PC-3 (cell line): Measurements from ENCODE around the gene SHROOM3. TPM values are rescaled to one million over a fixed set of nuclear protein-coding genes. Genes with fewer than 3 reads are reported as not detected.

Experiments
- ATAC-seq: fragments of 200-7000 bp; cut with Tn5 transposase; 2 replicates; pipeline ENCODE4 v1.9.1; 2020; ENCODE audit warnings: mild to moderate bottlenecking, moderate library complexity
- BruUV-seq: library from RNA; stranded (reverse); fragments of 400-500 nt; replicated peaks from 2 replicates; lab custom pipeline; 2021; lab: Mats Ljungman, UMichigan
- CTCF ChIA-PET: fragments of 300-600 bp; sonication (Branson Sonifier 250); formaldehyde crosslinking; loops from one replicate; lab custom pipeline; 2022; ENCODE audit warnings: antibody characterized with exemption; lab: Charles Lee
- POLR2A ChIA-PET: fragments of 300-600 bp; sonication (Branson Sonifier 250); formaldehyde crosslinking; loops from one replicate; lab custom pipeline; 2022; ENCODE audit warnings: antibody characterized with exemption; ENCODE audit not compliant: unreplicated experiment; lab: Charles Lee
- DNase-seq: peaks from one replicate; pipeline ENCODE4 v3.0.0-alpha.2; 2015
- H2AFZ ChIP-seq: fragments of 300-600 bp; sonication (generic); 2 replicates; pipeline ENCODE4 v1.6.0; 2016; ENCODE audit warnings: antibody characterized with exemption, low read length
- H3F3A ChIP-seq: fragments of 300-600 bp; sonication (generic); one replicate; pipeline ENCODE4 v1.6.0; 2017; ENCODE audit warnings: antibody characterized with exemption, low read length, control low read depth, mild to moderate bottlenecking; ENCODE audit not compliant: unreplicated experiment
- H3K27ac ChIP-seq: fragments of 300-600 bp; sonication (generic); 2 replicates; pipeline ENCODE4 v1.5.1; 2016; ENCODE audit warnings: mild to moderate bottlenecking, low read length
- H3K27me3 ChIP-seq: fragments of 300-600 bp; sonication (generic); 2 replicates; pipeline ENCODE4 v1.6.1; 2016; ENCODE audit warnings: low read length, mixed read lengths
- H3K36me3 ChIP-seq: fragments of 300-600 bp; sonication (generic); 2 replicates; pipeline ENCODE4 v1.6.1; 2016; ENCODE audit warnings: low read depth, mixed run types, low read length, mixed read lengths
- H3K4me1 ChIP-seq: fragments of 300-600 bp; sonication (generic); 2 replicates; pipeline ENCODE4 v1.5.1; 2016; ENCODE audit warnings: low read length; ENCODE audit not compliant: insufficient read depth
- H3K4me2 ChIP-seq: fragments of 300-600 bp; sonication (generic); 2 replicates; pipeline ENCODE4 v1.6.0; 2016; ENCODE audit warnings: low read length
- H3K4me3 ChIP-seq: fragments of 300-600 bp; sonication (generic); 2 replicates; pipeline ENCODE4 v1.5.1; 2016; ENCODE audit warnings: mild to moderate bottlenecking, low read length, mixed read lengths
- H3K79me2 ChIP-seq: fragments of 300-600 bp; sonication (generic); 2 replicates; pipeline ENCODE4 v1.6.1; 2017; ENCODE audit warnings: low read length, mixed read lengths
- H3K9ac ChIP-seq: fragments of 300-600 bp; sonication (generic); 2 replicates; pipeline ENCODE4 v1.6.0; 2016; ENCODE audit warnings: mild to moderate bottlenecking, low read length
- H3K9me2 ChIP-seq: fragments of 300-600 bp; sonication (generic); replicated peaks from 2 replicates; pipeline ENCODE4 v1.6.1; 2016; ENCODE audit warnings: mixed run types, low read length, mixed read lengths
- H3K9me3 ChIP-seq: fragments of 300-600 bp; sonication (generic); 2 replicates; pipeline ENCODE4 v1.6.1; 2016; ENCODE audit warnings: low read length, mixed read lengths
- H4K20me1 ChIP-seq: fragments of 300-600 bp; sonication (generic); 2 replicates; pipeline ENCODE4 v1.6.1; 2016; ENCODE audit warnings: low read length, mixed read lengths
- EZH2 ChIP-seq: fragments of 300-600 bp; sonication (generic); IDR thresholded peaks from one replicate; pipeline ENCODE4 v1.6.1; 2017; ENCODE audit warnings: antibody characterized with exemption, mild to moderate bottlenecking, low read length; ENCODE audit not compliant: unreplicated experiment
- EZH2phosphoT487 ChIP-seq: fragments of 300-600 bp; sonication (generic); IDR thresholded peaks from 2 replicates; pipeline ENCODE4 v1.6.1; 2018; ENCODE audit warnings: mild to moderate bottlenecking, antibody characterized with exemption, low read length, borderline replicate concordance
- intact Hi-C: fragments of 100-400 bp; cut with micrococcal nuclease; formaldehyde crosslinking; loops from 2 replicates; pipeline ENCODE4 v1.9.0; 2023
- total RNA-seq: library from RNA; depleted of rRNA; stranded (reverse); fragments of >200 nt; gene quantifications from 2 replicates; pipeline ENCODE4 v1.2.3, GENCODE V29; 2014
- TF ChIP-seq, protein P1 (sequence below): fragments of 300-600 bp; sonication (generic); conservative IDR thresholded peaks from 2 replicates; pipeline ENCODE4 v1.5.1; 2017; ENCODE audit warnings: antibody characterized with exemption, low read depth, mild to moderate bottlenecking, low read length

SHROOM3 gene
- total RNA-seq, 1 experiment from 2014 or later: 27.8 TPM

DNA sequence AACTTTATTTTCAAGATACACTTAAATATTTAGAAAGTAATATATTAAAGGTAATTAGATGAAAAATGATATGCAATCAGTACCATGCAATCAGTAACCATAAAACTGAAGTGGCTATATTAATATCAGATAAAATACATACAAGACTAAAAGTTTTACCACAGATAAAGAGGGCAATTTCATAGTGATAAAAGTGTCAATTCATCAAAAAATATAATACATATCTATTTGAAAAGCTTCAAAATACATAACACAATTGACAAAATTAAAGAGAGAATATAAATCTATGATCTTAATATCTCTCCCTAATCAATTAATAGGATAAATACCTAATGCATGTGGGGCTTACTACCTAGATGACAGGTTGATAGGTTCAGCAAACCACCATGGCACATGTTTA, 357.4 kb downstream of the SHROOM3 start:
- Histone ChIP-seq H3K4me2 (no peak overlapping the region), H3F3A (no peaks in the 10 kb centered on the region), H3K4me1 (no peaks in the 10 kb centered on the region), H4K20me1 (no peaks in the 10 kb centered on the region), H2AFZ (no peak overlapping the region), H3K27ac (no peak overlapping the region), H3K27me3 (no peaks in the 10 kb centered on the region), H3K79me2 (no peaks in the 10 kb centered on the region), H3K9me2 (no peaks in the 10 kb centered on the region), H3K4me3 (no peak overlapping the region), H3K9ac (no peak overlapping the region), H3K9me3 (no peaks in the 10 kb centered on the region), H3K36me3 (no peaks in the 10 kb centered on the region)
- ChIA-PET POLR2A (no interaction called here), CTCF (no interaction called here)
- DNase-seq (no peak), ATAC-seq (no peak)
- TF ChIP-seq EZH2: no peak
- no peak for TF ChIP-seq EZH2phosphoT487
- TF ChIP-seq, protein P1, sequence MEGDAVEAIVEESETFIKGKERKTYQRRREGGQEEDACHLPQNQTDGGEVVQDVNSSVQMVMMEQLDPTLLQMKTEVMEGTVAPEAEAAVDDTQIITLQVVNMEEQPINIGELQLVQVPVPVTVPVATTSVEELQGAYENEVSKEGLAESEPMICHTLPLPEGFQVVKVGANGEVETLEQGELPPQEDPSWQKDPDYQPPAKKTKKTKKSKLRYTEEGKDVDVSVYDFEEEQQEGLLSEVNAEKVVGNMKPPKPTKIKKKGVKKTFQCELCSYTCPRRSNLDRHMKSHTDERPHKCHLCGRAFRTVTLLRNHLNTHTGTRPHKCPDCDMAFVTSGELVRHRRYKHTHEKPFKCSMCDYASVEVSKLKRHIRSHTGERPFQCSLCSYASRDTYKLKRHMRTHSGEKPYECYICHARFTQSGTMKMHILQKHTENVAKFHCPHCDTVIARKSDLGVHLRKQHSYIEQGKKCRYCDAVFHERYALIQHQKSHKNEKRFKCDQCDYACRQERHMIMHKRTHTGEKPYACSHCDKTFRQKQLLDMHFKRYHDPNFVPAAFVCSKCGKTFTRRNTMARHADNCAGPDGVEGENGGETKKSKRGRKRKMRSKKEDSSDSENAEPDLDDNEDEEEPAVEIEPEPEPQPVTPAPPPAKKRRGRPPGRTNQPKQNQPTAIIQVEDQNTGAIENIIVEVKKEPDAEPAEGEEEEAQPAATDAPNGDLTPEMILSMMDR: no peak
- intact Hi-C loops: no loop called here
- BruUV-seq: no TSS peak

DNA sequence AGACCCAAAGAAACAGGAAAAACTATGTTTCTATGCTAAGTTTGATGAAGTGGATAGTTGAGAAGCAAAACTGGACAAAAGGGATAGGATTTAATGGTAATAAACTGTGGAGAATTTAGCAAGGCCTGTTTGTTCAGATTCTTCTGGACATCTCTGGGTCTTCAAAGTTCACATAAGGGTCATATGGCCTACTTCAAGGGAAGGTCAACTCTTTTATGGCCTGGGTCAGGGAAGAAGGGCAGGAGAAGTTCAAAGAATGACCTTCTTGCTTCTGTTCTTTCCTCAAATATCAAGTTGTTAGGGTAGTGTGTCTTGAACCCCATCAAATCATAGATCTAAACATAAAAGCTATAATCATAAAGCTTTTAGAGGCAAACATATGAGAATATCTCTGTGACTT, 360.2 kb downstream of the SHROOM3 start:
- Histone ChIP-seq H3K9ac (no peak overlapping the region), H3K79me2 (no peaks in the 10 kb centered on the region), H3K27ac (no peak overlapping the region), H3F3A (no peaks in the 10 kb centered on the region), H2AFZ (no peak overlapping the region), H3K36me3 (no peaks in the 10 kb centered on the region), H3K4me2 (no peak overlapping the region), H3K27me3 (no peaks in the 10 kb centered on the region), H3K9me2 (no peaks in the 10 kb centered on the region), H3K4me3 (no peak overlapping the region), H4K20me1 (no peaks in the 10 kb centered on the region), H3K9me3 (no peaks in the 10 kb centered on the region), H3K4me1 (no peaks in the 10 kb centered on the region)
- ChIA-PET CTCF (no interaction called here), POLR2A (no interaction called here)
- DNase-seq (no peak), ATAC-seq (no peak)
- intact Hi-C loops: no loop called here
- BruUV-seq: no TSS peak
- no peak for TF ChIP-seq EZH2phosphoT487
- TF ChIP-seq, protein P1: no peak
- TF ChIP-seq EZH2: no peak

DNA sequence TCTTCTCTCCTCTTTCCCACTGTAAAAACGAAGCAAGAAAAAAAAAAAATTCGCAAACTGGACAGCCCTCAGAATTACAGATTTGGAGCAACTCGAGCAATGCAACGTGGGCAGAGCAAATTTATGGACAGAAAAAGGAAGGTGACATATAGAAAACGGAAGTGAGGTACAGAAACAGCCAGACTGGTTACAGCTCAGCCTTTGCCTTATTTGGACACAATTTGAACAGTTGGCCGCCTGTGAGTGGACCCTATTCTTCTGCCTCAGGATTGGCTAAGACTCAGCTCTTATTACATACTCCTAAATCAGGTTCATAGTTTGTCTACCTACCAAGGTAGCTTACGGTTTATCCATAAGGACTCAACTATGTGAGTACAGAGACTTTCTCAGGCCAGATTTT, 364.1 kb downstream of the SHROOM3 start:
- Histone ChIP-seq H4K20me1 (no peaks in the 10 kb centered on the region), H3K79me2 (no peaks in the 10 kb centered on the region), H3K9ac (no peak overlapping the region), H3F3A (no peaks in the 10 kb centered on the region), H3K4me1 (peaks cover 16% of the 10 kb centered on the region), H3K36me3 (no peaks in the 10 kb centered on the region), H3K27ac (no peak overlapping the region), H3K9me3 (no peaks in the 10 kb centered on the region), H3K9me2 (no peaks in the 10 kb centered on the region), H3K27me3 (no peaks in the 10 kb centered on the region), H3K4me3 (no peak overlapping the region), H2AFZ (no peak overlapping the region), H3K4me2 (no peak overlapping the region)
- CTCF ChIA-PET: no interaction called here
- POLR2A ChIA-PET: no interaction called here
- intact Hi-C loops: no loop called here
- ATAC-seq: no peak
- TF ChIP-seq EZH2phosphoT487 (no peak), EZH2 (no peak)
- TF ChIP-seq, protein P1: no peak
- DNase-seq: no peak
- no TSS peak for BruUV-seq
